ENCODE data around the gene TSPEAR.
"Not testable (repeated sequence)": the region's sequence is repeated elsewhere in the genome, so short reads cannot be mapped to it uniquely, and the experiment has no call there.

Gene TSPEAR

DNA sequence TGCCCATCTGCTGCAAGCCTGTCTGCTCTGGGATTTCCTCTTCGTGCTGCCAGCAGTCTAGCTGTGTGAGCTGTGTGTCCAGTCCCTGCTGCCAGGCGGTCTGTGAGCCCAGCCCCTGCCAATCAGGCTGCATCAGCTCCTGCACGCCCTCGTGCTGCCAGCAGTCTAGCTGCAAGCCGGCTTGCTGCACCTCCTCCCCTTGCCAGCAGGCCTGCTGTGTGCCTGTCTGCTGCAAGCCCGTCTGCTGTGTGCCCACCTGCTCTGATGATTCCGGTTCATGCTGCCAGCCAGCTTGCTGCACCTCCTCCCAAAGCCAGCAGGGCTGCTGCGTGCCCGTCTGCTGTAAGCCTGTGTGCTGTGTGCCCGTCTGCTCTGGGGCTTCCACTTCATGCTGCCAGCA, 110.3 kb downstream of the TSPEAR start:
- DNase-seq, result not testable (repeated sequence)

DNA sequence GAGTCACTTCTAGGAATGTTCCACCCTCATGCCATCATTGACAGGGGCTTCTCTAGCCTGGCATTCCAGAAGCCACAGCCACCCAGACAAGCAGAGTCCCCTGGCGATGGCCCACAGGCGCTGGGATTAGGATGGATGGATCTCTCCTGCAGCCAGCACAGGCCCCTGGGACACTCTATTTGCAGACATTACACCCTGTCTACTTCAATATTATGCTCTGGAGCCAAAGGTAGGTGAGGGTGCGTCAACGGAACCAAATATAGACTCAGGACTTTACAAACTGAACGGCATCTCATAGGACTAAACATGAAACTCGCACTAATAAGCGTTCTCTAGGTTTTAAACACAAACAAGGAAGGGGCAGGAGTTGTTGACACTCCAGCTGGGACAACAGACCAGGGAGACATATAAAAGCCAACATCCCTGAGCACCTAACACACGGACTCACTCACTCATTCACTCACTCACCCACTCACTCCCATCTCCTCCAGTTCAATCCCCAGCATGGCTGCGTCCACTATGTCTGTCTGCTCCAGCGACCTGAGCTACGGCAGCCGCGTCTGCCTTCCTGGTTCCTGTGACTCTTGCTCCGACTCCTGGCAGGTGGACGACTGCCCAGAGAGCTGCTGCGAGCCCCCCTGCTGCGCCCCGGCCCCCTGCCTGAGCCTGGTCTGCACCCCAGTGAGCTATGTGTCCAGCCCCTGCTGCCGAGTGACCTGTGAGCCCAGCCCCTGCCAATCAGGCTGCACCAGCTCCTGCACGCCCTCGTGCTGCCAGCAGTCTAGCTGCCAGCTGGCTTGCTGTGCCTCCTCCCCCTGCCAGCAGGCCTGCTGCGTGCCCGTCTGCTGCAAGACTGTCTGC, 111.0 kb downstream of the TSPEAR start, which contains the start of gene KRTAP10-7:
TSS of gene KRTAP10-7 (plus strand) at position 480 of the 861 bp plus-strand sequence. CDS start at position 505, 25 bp downstream.
- not testable (repeated sequence) for DNase-seq

DNA sequence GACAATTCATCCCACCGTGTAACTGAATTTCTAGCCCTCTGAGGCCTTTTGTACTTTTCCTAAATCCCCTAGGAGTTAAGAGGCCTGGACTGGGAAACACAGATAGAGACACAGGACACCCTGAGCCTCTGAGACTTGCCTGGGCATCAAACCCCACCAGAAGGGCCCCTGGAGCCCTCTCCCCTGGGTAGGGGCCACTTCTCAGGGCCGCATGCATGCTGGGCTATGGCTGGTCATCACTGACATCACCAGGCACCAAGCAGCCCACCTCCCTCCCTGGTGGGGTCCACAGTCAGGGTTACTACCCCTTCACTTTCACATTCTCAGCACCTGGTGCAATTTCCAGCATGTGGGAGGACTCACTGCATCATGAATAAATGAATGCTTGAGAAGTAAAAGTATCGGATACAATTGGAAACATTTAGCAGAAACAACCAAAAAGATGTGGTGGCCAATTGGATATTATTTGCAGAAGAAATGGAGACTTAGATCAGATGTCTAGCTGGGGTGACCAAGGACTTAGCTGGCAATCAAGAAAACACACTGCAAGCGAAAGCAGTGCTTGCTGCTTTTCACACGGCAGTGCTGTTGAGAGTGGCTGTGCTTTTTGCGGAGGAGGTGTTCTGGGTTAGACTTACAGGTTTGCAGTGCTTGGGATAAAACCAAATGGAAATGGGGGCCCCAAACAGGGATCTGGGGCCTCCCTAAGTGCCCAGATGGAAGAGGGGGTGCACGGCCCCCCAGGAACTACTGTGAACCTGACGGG, 111.9 kb downstream of the TSPEAR start:
- DNase-seq, result no peak

DNA sequence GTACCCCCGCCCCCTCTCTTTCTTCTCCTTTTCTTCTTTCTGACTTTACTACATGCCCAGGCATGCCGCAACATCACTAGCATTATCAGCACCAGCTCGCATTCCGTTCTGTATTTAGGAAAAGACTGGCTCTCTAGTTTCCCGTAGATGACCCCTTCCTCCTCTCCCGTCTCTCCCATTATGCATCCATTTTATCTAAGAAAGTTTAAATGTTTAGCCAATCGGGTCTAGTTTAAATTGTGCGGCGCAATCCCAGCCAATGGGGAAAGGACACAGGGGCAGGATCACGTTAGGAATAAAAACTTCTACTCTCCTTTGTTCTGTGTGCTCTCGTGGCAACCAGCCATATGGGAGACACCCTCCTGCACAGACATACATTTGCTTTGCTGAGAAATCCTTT, 113.3 kb downstream of the TSPEAR start:
- DNase-seq, result no peak

DNA sequence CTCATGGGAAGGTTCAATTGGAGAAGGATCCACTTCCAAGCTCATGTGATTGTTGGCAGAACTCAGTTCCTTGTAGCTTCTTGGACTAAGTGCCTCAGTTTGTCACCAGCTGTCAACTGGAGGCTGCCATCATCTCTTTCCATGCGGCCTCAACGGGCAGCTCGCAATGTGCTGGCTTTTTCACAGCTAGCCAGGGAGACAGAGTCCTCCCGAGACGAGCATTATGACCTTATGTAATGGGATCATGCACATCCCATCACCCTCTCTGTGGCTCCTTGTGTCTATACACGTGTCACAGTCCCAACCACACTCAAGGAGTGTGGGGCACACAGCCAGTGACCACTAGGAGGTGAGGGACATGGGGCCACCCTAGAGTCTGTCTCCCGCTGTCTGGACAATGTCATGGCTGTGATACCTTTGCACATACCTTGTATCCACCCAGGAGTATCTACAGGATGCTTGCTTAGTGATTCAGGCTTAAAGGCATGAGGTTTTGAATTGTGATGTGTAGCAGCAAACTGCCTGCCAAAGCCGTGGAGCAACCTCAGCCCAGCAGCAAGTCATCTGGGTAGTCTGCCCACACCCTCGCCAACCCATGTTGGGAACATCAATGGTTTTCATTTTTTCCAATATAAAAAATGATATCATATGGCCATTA, 115.2 kb downstream of the TSPEAR start:
- DNase-seq, result no peak

DNA sequence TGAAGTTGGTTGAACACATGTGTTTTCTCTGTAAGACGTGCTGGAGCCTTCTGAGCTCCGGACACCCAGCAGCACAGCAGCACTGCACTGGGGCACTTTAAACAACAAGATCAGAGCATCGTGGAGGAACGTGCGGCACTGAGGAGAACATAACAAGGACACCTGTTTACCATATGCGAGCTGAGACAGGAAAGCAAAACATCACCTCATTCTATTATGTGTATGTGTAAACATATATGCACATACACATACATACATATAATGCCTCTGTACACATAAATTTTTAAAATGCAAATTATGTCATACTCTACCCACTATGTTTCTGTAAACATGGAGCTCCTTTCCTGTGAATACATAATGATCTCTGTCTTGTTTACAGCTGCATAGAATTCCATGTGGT, 115.8 kb downstream of the TSPEAR start:
- no peak for DNase-seq

DNA sequence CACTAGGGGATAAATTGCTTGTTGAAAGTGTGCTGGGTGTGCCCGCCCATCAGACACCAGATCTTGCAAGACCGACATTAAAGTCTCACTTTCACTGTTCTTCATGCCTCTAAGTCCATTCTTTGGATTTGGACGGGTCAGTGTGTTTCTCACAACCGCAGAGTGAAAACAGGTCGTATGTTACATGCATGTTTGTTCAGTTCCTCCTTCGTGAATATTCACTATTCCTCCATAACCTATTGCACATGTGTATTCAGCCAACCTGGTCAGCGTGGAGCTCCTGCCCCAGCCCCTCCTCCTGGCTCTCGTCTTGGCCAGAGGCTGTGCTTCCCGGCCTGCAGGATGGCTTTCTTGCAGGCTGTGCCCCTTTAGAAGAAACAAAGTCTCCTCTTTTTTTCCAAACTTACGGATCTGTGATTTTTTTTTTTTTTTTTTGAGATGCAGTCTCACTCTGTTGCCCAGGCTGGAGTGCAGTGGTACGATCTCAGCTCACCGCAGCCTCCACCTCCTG, 116.9 kb downstream of the TSPEAR start:
- DNase-seq, result no peak

DNA sequence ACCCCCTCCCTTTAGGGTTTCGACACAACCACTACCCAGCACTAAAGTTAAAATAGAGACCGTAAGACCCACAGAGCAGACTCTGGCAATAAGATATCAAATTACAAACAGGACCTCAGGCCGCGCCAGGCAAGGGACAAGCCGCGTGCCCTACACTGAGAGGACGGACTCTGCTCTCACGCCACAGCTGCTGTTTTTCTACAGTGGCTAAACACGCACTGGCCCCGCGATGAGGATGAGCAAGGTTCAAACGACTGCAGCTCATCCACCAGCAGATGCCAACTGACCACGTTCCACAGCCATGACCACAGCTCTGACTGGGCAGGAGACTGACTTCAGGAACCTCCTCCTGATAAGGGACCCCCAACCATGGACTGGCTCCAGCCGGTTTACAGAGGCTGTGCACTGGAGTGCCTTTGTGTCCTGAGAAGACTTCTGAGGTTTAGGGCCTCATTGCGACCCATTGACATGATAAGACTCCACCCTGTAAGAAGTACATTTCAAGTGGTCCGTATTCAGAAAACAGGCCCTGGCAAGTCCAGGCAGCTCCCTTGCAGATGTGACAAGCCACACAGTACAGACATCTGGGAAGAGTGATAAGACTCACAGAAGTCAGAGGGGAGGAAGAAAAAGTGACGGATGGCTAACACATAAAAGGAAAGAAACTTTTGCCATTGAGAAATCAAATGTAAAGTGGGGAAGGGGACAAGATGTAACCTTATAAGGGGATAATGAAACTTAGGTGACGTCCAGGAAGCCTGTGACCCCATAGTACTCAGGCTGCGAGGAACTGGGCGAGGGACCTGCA, 117.6 kb downstream of the TSPEAR start:
- DNase-seq, result no peak

DNA sequence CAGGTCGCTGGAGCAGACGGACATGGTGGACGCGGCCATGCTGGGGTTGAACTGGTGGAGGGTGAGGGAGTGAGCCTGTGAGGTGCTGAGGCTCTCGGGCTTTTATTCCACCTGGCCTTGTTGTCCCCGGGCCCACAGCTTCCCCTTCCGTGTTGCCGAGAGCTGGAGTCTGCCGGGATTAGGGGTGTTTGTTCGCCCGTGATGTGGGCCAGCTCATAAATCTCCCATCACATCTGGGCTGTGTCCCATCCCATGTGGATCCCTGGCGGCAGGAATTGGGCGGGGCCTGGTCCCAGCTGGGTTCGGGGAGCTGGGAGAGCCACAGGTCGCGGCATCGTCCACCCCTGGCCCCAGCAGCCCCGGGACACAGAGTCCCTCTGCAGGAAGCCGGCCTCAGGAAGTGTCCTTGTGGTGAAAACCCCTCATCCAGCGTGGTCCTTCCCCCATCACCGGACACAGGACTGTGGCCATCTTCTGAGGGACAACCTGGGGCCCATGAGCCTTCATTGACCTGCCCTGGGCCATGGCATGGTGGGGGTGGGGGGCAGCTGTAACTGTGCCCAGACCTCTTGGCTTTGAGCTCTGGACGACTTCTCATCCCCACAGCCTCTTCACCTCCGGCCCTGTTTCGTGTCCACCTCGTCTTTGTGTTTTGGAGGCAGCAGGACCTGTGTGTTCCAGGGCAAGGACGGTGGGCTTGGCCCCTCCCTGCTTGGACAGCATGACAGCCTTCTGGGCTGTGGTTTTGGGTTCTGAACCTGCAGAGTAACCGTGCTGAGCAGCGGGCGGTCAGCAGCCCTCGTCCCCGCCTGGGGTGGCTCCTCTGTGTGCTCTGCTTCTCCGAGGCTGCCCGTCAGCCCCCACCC, 118.7 kb downstream of the TSPEAR start, which contains the start of gene KRTAP10-6:
TSS of gene KRTAP10-6 (minus strand) at position 60 of the 866 bp plus-strand sequence. CDS start at position 39, 21 bp downstream.
- DNase-seq, result no peak

DNA sequence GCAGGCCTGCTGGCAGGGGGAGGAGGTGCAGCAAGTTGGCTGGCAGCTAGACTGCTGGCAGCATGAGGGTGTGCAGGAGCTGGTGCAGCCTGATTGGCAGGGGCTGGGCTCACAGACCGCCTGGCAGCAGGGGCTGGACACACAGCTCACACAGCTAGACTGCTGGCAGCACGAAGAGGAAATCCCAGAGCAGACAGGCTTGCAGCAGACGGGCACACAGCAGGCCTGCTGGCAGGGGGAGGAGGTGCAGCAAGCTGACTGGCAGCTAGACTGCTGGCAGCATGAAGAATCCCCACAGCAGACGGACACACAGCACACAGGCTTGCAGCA, 119.6 kb downstream of the TSPEAR start:
- not testable (repeated sequence) for DNase-seq

DNA sequence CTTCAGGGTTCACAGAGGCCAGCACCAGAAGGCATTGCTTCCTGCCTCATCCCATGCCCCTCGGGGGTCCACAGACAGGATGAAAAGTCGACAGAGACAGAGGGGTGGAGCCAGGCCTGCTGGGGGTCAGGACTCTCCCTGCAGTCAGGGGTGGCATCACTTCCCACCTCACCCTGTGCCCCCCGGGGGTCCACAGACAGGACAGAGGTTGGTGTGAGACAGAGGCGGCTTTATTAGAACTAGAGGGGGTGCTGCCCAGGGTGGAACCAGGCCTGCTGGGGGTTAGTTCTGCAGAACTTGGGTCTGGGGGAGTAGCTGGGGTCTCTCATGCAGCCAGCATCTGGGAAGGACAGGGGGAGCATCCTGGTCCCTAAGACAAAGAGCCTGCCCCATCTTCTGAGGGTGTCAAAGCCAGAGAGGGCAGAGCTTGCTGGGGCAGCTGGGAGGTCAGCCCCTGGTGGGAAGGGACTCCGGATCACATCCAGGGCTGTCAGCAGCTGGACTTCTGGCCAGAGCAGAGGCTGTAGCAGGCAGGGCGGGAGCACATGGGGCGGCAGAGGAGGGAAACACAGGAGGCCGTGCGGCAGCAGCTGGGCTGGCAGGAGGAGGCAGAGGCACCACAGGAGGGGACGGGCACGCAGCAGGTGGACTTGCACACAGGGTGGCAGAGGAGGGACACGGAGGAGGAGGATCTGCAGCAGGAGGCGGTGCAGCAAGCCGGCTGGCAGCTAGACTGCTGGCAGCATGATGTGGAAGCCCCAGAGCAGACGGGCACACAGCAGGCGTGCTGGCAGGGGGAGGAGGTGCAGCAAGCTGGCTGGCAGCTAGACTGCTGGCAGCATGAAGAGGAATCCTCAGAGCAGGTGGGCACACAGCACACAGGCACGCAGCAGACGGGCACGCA, 120.2 kb downstream of the TSPEAR start:
- not testable (repeated sequence) for DNase-seq

DNA sequence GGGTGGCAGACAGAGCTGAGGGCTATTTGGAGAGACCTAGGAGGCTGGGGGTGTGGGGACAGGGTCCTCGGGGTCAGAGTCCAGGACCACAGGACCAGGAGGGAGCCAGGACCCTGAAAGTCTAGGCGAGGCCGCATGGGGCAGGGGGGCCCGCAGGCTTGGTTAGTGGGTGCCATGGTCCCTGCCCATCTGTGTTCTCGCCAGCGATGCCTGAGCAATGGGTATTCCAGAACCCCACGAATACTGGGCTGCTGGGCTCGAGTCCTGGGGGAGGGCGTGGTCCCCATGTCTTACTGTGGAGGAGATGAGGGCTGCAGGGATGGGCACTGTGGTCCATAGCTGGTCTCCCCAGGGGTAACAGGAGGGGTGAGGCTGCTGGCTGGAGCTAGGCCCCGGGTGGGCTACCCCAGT, 121.1 kb downstream of the TSPEAR start:
- no peak for DNase-seq

DNA sequence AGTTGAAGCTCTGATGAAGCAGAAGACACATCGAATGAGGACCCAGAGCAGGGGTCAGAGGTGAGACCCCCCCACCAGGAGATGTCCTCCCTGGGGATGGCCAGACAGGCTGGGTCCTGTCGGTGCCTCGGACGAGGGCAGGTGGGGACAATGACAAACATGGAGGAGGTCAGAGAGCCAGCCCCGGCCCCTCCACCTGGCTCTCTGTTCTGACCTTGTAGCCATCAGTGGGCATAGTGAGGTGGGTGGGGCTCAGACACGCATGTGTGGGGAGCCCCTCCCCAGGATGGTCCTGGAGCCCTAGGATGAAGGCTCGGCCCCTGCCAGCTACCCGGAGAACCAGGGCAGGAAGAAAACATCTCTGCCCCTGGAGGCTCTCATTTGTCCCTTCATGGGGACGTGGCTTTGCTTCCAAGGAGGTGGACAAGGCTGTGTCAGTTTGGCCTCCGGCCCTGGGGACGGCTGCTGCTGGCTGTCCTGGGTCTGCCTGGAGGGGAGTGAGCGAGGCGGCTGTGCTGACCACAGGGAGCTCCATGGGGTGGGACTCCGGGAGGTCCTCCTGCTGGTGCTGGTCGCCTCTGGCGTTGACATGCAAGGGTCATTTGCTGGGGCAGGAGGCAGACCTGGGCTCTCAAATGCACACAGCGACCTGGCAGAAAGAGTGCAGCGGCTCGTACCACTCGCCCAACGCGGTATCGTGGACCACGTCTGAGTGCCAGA, 121.6 kb downstream of the TSPEAR start:
- DNase-seq, result no peak

DNA sequence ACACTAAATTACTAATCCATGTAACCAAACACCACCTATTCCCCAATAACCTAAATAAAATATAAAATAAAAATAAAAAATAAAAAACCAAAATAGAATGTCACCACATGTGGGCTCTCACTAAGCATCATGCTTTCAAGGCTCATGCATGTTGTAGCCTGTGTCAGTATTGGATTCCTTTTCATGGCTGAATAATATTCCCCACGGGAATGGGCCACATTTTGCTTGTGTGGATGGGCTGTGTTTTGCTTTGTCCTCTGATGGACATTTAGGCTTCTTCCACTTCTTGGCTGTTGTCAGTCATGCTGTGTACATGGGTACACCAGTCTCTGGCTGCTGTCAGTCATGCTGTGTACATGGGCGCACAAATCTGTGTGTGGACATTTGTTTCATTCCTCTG, 122.3 kb downstream of the TSPEAR start:
- no peak for DNase-seq

DNA sequence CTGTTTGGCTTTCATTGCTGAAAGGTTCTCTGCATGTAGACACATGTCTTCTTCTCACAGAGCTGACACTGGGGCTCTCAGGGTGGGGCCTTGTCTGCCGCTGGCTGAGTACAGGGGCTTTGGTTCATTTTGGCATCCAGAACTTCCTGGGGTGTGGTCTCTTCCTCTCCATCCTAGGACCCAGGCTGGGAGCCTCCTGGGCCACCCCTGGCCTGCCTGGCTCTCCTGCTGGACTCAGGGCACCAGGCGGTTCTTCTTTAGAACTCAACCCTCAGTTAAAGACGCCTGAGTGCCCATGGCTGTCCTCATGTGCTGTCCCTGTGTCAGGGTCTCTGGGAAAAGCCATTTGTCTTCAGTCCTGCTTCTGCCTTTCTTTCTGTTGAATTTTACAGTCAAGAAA, 125.5 kb downstream of the TSPEAR start:
- no peak for DNase-seq

DNA sequence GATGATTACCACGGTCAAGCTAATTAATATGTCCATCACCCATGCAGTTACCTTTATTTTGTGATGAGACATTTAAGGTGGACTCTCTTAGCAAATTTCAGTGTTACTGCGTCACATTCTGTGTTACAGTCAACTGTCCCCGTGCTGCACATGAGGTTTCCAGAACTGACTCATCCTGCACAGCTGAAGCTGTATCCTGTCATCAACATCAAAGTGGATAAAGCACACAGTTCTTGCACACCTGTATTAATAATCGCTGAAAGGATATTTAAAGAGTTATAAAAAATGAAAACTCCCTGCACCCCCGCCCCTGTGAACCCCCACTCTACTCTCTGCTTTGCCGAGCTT, 127.6 kb downstream of the TSPEAR start:
- DNase-seq, result no peak

DNA sequence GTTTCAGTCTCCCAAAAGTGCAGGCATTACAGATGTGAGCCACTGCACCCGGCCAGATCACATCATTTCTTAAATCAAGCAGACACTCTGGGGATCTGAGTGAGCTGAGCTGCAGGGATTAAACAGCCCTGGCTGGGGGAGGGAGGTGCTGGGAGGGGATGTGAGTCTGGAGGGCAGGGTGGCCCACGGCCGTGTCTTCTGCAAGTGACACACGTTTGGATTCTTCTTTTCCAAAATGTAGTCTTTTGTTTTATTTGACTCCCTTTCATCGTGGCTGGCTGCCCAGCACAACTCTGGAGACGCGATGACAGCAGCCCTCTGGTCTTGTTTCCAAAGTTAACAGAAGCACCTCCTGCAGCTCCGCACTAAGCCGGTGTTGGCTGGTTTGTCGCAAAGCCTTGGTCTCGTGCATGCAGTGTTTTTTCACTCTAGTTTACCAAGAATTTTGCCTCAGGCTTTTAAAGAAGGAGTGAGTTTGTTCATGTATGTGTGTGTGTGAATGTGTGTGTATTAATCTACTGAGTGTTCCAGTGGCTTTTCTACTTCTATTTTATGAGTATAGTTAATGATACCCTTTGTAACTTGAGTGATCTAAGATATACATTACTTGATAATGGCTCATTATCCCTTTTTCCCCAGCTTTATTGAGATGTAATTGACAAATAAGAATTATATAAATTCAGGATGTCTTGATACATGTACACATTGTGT, 128.1 kb downstream of the TSPEAR start:
- DNase-seq, result no peak

DNA sequence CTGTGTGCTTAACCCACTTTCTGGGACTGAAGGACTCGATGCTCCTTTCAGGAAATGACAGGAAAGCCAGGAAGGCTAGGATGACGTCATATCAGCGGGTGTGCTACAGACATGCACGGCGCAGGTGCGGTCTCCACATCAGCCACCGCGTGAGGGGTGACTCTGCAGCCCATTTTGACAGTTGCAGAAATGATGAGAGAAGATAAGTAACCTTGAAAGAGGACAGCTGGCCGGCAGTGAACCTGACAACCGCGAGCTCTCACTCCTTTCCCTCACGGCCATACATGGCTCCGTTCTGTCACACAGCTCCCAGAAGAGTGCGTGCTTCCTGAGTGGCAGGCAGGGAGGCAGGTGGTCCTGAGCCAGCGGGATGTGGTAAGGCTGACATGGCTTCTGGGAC, 129.3 kb downstream of the TSPEAR start:
- no peak for DNase-seq

DNA sequence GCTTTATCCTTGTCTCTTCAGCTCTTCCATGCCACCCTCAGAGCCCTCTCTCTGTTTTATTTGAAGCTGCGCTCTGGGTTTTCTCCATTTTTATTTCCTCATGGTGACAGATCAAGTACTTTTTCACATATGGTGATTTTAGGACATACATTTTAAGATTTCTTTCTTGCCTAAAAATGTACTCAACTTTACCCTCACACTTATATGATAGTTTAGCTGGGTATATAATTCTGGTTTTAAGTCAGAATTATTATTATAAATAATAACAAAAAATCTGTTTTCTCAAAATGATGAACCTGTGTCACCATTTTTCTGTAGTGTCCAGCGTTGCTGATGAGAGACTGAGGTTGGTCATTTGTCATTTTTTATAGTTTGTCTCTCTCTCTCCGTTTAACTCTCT, 130.2 kb downstream of the TSPEAR start:
- no peak for DNase-seq
